RPMI8226 (cell line): ENCODE measurements around the gene SQSTM1.

Experiments used
- DNase-seq: peaks from one replicate; pipeline ENCODE4 v3.0.0-alpha.2; 2015

The SQSTM1 gene

GRCh38 chr5:179806250-179807048 lies 14.3 kb upstream of the SQSTM1 start, which contains the start of gene MGAT4B:
TSS of gene MGAT4B (minus strand) at chr5:179806866. CDS start at chr5:179806583, 283 bp downstream.
- DNase-seq: peak; percentile 85

- DNase-seq: no peak
These were observed 8.4 kb upstream of the SQSTM1 start for GRCh38 chr5:179812135-179812825.

GRCh38 chr5:179812997-179813607 lies 7.6 kb upstream of the SQSTM1 start:
- DNase-seq: no peak

- no peak for DNase-seq
These were observed 6.6 kb upstream of the SQSTM1 start for GRCh38 chr5:179814090-179814489.

GRCh38 chr5:179815491-179816249 lies 5.0 kb upstream of the SQSTM1 start:
- no peak for DNase-seq

- DNase-seq: no peak
These were observed 4.3 kb upstream of the SQSTM1 start for GRCh38 chr5:179816401-179816795.

- DNase-seq: no peak
These were observed 3.8 kb upstream of the SQSTM1 start for GRCh38 chr5:179816796-179817469.

GRCh38 chr5:179817470-179817840 lies 3.2 kb upstream of the SQSTM1 start:
- no peak for DNase-seq

GRCh38 chr5:179817890-179818745 lies 2.6 kb upstream of the SQSTM1 start:
- DNase-seq: no peak

- peak; percentile 95 for DNase-seq
These were observed 1.9 kb upstream of the SQSTM1 start for GRCh38 chr5:179818746-179819295.

GRCh38 chr5:179819296-179820126 lies 1.2 kb upstream of the SQSTM1 start:
- DNase-seq: peak; percentile 86

- no peak for DNase-seq
These were observed 600 bp upstream of the SQSTM1 start for GRCh38 chr5:179820127-179820482.

- DNase-seq: peak; percentile 94
These were observed 773 bp downstream of the SQSTM1 start for GRCh38 chr5:179821298-179822058.

- DNase-seq: no peak
These were observed 1.3 kb downstream of the SQSTM1 start for GRCh38 chr5:179822059-179822432.

- no peak for DNase-seq
These were observed 1.8 kb downstream of the SQSTM1 start for GRCh38 chr5:179822444-179822990.

GRCh38 chr5:179823937-179824744 lies 3.4 kb downstream of the SQSTM1 start:
- no peak for DNase-seq

- DNase-seq: no peak
These were observed 4.0 kb downstream of the SQSTM1 start for GRCh38 chr5:179824745-179825112.

- DNase-seq: no peak
These were observed 5.0 kb downstream of the SQSTM1 start for GRCh38 chr5:179825655-179826182.
